B cell (primary cell): Measurements from ENCODE around the gene GRIK3. TPM values are rescaled to one million over a fixed set of nuclear protein-coding genes. Genes with fewer than 3 reads are reported as not detected.

Experiments used
- ATAC-seq: fragments of 200-7000 bp; cut with Tn5 transposase; one replicate; pipeline ENCODE4 v1.10.0; 2021; ENCODE audit warnings: low read depth, mild to moderate bottlenecking, moderate number of reproducible peaks, moderate library complexity
- CTCF ChIA-PET: fragments of 350-600 bp; sonication (Branson Sonifier 250); formaldehyde crosslinking; loops from one replicate; lab custom pipeline; 2021; ENCODE audit warnings: antibody characterized with exemption, inconsistent platforms; lab: Charles Lee
- POLR2A ChIA-PET: fragments of 350-600 bp; sonication (Branson Sonifier 250); formaldehyde crosslinking; loops from one replicate; lab custom pipeline; 2021; ENCODE audit warnings: antibody characterized with exemption; lab: Charles Lee
- DNase-seq: peaks from one replicate; pipeline ENCODE4 v3.0.0; 2013
- H2AFZ ChIP-seq: 2 replicates; pipeline ENCODE4 v1.6.1; 2012; ENCODE audit warnings: mild to moderate bottlenecking, low read depth, low read length; ENCODE audit not compliant: insufficient read depth, poor library complexity, severe bottlenecking
- H3K27ac ChIP-seq, 2 donors: 1 replicate in 1 of 2; 2 replicates in 1 of 2; pipeline ENCODE4 v1.5.1; 2012 to 2013; ENCODE audit warnings: low read length in 2 of 2, mild to moderate bottlenecking in 2 of 2, moderate library complexity in 1 of 2
- H3K27me3 ChIP-seq, 4 experiments: fragments of 200-600 bp in 1 of 4; sonication (generic) in 1 of 4; replicated peaks in 1 of 4; 1 replicate in 2 of 4; 2 replicates in 2 of 4; pipeline versions ENCODE4 v1.6.1 to v1.7.0; 2013 to 2016; ENCODE audit warnings: low read length in 3 of 4, mild to moderate bottlenecking in 2 of 4, mixed read lengths in 1 of 4, moderate library complexity in 1 of 4; ENCODE audit not compliant: insufficient read depth in 4 of 4, control insufficient read depth in 3 of 4; ENCODE audit errors: control extremely low read depth in 1 of 4
- H3K36me3 ChIP-seq, 2 experiments: replicated peaks in 1 of 2; 1 replicate in 1 of 2; 2 replicates in 1 of 2; pipeline versions ENCODE4 v1.6.1 to v1.7.1; 2013; ENCODE audit warnings: low read length in 1 of 2; ENCODE audit not compliant: insufficient read depth in 2 of 2, control insufficient read depth in 1 of 2; ENCODE audit errors: control extremely low read depth in 1 of 2, extremely low read depth in 1 of 2
- H3K4me1 ChIP-seq, 2 donors: fragments of 200-600 bp in 1 of 2; sonication (generic) in 1 of 2; 1 replicate in 1 of 2; 2 replicates in 1 of 2; pipeline versions ENCODE4 v1.5.1 to v1.6.1; 2013 to 2017; ENCODE audit warnings: low read length in 2 of 2; ENCODE audit not compliant: control insufficient read depth in 2 of 2, insufficient read depth in 2 of 2
- H3K4me2 ChIP-seq: replicated peaks from 2 replicates; pipeline ENCODE3; 2012; ENCODE audit warnings: mild to moderate bottlenecking, low read depth, low read length; ENCODE audit not compliant: poor library complexity, severe bottlenecking
- H3K4me3 ChIP-seq, 5 experiments: fragments of 200-600 bp in 1 of 5; sonication (generic) in 1 of 5; 1 replicate in 3 of 5; 2 replicates in 2 of 5; pipeline versions ENCODE4 v1.5.1 to v1.7.0; 2011 to 2016; ENCODE audit warnings: low read length in 4 of 5, mild to moderate bottlenecking in 4 of 5, low read depth in 2 of 5, control low read depth in 1 of 5, moderate library complexity in 1 of 5; ENCODE audit not compliant: insufficient read depth in 1 of 5; ENCODE audit errors: control extremely low read depth in 1 of 5, extremely low read depth in 1 of 5
- H3K79me2 ChIP-seq: fragments of 200-600 bp; sonication (generic); one replicate; pipeline ENCODE4 v1.6.0; 2016; ENCODE audit warnings: low read length; ENCODE audit not compliant: control insufficient read depth, insufficient read depth
- H3K9ac ChIP-seq: fragments of 200-600 bp; sonication (generic); 2 replicates; pipeline ENCODE4 v1.6.1; 2017; ENCODE audit warnings: mild to moderate bottlenecking, low read length, moderate library complexity
- H3K9me3 ChIP-seq, 3 donors: one replicate each; pipeline versions ENCODE4 v1.6.1 to v1.7.1; 2013; ENCODE audit warnings: low read length in 2 of 3; ENCODE audit not compliant: control insufficient read depth in 2 of 3, insufficient read depth in 1 of 3; ENCODE audit errors: control extremely low read depth in 1 of 3
- H4K20me1 ChIP-seq: 2 replicates; pipeline ENCODE4 v1.6.0; 2012; ENCODE audit warnings: mild to moderate bottlenecking, low read length; ENCODE audit not compliant: insufficient read depth, control insufficient read depth, poor library complexity, severe bottlenecking
- H3K27ac Mint-ChIP-seq: one replicate; pipeline ENCODE4 v1.8.0; 2021; ENCODE audit warnings: mixed read lengths
- H3K27me3 Mint-ChIP-seq: one replicate; pipeline ENCODE4 v1.8.0; 2021; ENCODE audit warnings: mixed read lengths
- H3K4me1 Mint-ChIP-seq: one replicate; pipeline ENCODE4 v1.8.0; 2021; ENCODE audit warnings: mixed read lengths
- H3K4me3 Mint-ChIP-seq: one replicate; pipeline ENCODE4 v1.8.0; 2021; ENCODE audit warnings: mixed read lengths
- H3K9me3 Mint-ChIP-seq: one replicate; pipeline ENCODE4 v1.8.0; 2022; ENCODE audit warnings: mixed read lengths; ENCODE audit not compliant: insufficient read depth
- CTCF ChIP-seq: fragments of 200-600 bp; IDR thresholded peaks from one replicate; pipeline ENCODE4 v1.8.0; 2022; ENCODE audit warnings: antibody characterized with exemption, mild to moderate bottlenecking
- EZH2 ChIP-seq: IDR thresholded peaks from 2 replicates; pipeline ENCODE4 v1.6.1; 2012; ENCODE audit warnings: borderline replicate concordance, low read depth, mild to moderate bottlenecking, moderate library complexity, low read length; ENCODE audit not compliant: insufficient read depth, poor library complexity, severe bottlenecking
- WGBS: methylation state at CpG from one replicate; pipeline ENCODE4 v1.1.5; 2013; ENCODE audit warnings: missing lambda C conversion rate; ENCODE audit not compliant: insufficient coverage; 5-methylcytosine and 5-hydroxymethylcytosine counted together
- intact Hi-C: fragments of 100-400 bp; cut with micrococcal nuclease; formaldehyde crosslinking; loops from one replicate; pipeline ENCODE4 v1.10.0; 2022
- polyA plus RNA-seq: library from polyadenylated mRNA; depleted of rRNA; stranded (reverse); fragments of >200 nt; gene quantifications from 2 replicates; pipeline ENCODE4 v1.2.3, GENCODE V29; 2012
- total RNA-seq, 2 donors: library from RNA; stranded (reverse); fragments of 120-200 nt in 1 of 2; gene quantifications; 1 replicate in 1 of 2; 2 replicates in 1 of 2; pipeline versions ENCODE4 v1.2.3 to v1.2.4, GENCODE V29; 2013 to 2022

The GRIK3 gene
- total and polyA plus RNA-seq, 2 donors (not counting 1 experiment from before 2014, with no cell fraction given) = 0.12 to 1.5 TPM

- H3K4me3 ChIP-seq = no peak overlapping the region
- H3K9me3 Mint-ChIP-seq = no peaks in the 10 kb centered on the region
- no peak overlapping the region for H2AFZ ChIP-seq
- no peak overlapping the region for H3K4me3 Mint-ChIP-seq
- H3K27me3 Mint-ChIP-seq = peaks cover 25% of the 10 kb centered on the region
- H3K4me1 ChIP-seq = no peaks in the 10 kb centered on the region
- CTCF ChIA-PET = no interaction called here
- no peaks in the 10 kb centered on the region for H3K79me2 ChIP-seq
- no peaks in the 10 kb centered on the region for H4K20me1 ChIP-seq
- H3K9me3 ChIP-seq = no peaks in the 10 kb centered on the region
- H3K27ac Mint-ChIP-seq = no peak overlapping the region
- POLR2A ChIA-PET = no interaction called here
- ATAC-seq (no peak), DNase-seq (no peak)
- no peak overlapping the region for H3K27ac ChIP-seq
- peaks cover 0 to 2% (median 0%) of the 10 kb centered on the region in 4 experiments for H3K27me3 ChIP-seq
- no peaks in the 10 kb centered on the region for H3K36me3 ChIP-seq
- intact Hi-C loops = no loop called here
- 86% methylated on average over 8 of the region's 8 CpGs for WGBS
- no peak overlapping the region for H3K9ac ChIP-seq
- no peak for TF ChIP-seq EZH2
- TF ChIP-seq CTCF = no peak
- no peaks in the 10 kb centered on the region for H3K4me1 Mint-ChIP-seq
- H3K4me2 ChIP-seq = no peak overlapping the region
Observed at GRCh38 chr1:36992139-36992943, 42.0 kb downstream of the GRIK3 start.

- H3K4me2 ChIP-seq = no peak overlapping the region
- POLR2A ChIA-PET = no interaction called here
- H4K20me1 ChIP-seq = no peaks in the 10 kb centered on the region
- H2AFZ ChIP-seq = no peak overlapping the region
- peaks cover 24% of the 10 kb centered on the region for H3K27me3 Mint-ChIP-seq
- peaks cover 0 to 2% (median 0%) of the 10 kb centered on the region in 4 experiments for H3K27me3 ChIP-seq
- H3K27ac ChIP-seq = no peak overlapping the region
- H3K9me3 ChIP-seq = no peaks in the 10 kb centered on the region
- DNase-seq (no peak), ATAC-seq (no peak)
- 67% methylated on average over 4 of the region's 4 CpGs for WGBS
- TF ChIP-seq CTCF = no peak
- no peak for TF ChIP-seq EZH2
- no peaks in the 10 kb centered on the region for H3K9me3 Mint-ChIP-seq
- intact Hi-C loops = no loop called here
- H3K4me1 Mint-ChIP-seq = no peaks in the 10 kb centered on the region
- CTCF ChIA-PET = no interaction called here
- no peaks in the 10 kb centered on the region for H3K4me1 ChIP-seq
- H3K4me3 ChIP-seq = no peak overlapping the region
- no peaks in the 10 kb centered on the region for H3K79me2 ChIP-seq
- no peaks in the 10 kb centered on the region for H3K36me3 ChIP-seq
- no peak overlapping the region for H3K9ac ChIP-seq
- H3K4me3 Mint-ChIP-seq = no peak overlapping the region
- H3K27ac Mint-ChIP-seq = no peak overlapping the region
Observed at GRCh38 chr1:36991551-36991950, 42.8 kb downstream of the GRIK3 start.
